DND-41 (cell line): Measurements from ENCODE around the gene OXCT1.

ENCODE experiments used
- EZH2 ChIP-seq: IDR thresholded peaks from 3 replicates; pipeline ENCODE4 v1.6.1; 2012; ENCODE audit warnings: borderline replicate concordance, low read depth, mild to moderate bottlenecking, moderate library complexity, low read length, inconsistent platforms; ENCODE audit not compliant: severe bottlenecking
- TF ChIP-seq, protein P1 (sequence below): IDR thresholded peaks from 2 replicates; pipeline ENCODE4 v1.5.1; 2012; ENCODE audit warnings: borderline replicate concordance, low read length, moderate library complexity, mild to moderate bottlenecking; ENCODE audit not compliant: poor library complexity, severe bottlenecking; ENCODE audit errors: extremely low read depth

DNA sequence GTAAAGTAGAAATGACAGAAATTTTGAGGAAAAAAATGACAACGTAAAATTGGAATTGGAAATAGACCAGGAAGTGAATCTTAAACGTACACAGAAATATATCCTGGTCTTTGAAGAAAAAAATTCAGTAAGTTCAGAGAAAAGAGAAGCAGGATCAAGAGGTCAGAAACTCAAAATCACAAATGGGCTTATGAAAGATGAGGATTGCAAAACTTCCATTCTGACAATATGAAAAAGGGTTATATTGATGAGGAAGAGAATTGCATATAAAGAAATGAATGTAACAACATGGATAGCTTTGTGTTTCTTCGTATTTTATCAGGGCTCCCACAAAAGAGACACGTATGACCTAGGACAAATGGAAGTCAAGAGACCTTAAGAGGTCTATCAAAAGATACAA, 58.1 kb downstream of the OXCT1 start:
- TF ChIP-seq, protein P1, sequence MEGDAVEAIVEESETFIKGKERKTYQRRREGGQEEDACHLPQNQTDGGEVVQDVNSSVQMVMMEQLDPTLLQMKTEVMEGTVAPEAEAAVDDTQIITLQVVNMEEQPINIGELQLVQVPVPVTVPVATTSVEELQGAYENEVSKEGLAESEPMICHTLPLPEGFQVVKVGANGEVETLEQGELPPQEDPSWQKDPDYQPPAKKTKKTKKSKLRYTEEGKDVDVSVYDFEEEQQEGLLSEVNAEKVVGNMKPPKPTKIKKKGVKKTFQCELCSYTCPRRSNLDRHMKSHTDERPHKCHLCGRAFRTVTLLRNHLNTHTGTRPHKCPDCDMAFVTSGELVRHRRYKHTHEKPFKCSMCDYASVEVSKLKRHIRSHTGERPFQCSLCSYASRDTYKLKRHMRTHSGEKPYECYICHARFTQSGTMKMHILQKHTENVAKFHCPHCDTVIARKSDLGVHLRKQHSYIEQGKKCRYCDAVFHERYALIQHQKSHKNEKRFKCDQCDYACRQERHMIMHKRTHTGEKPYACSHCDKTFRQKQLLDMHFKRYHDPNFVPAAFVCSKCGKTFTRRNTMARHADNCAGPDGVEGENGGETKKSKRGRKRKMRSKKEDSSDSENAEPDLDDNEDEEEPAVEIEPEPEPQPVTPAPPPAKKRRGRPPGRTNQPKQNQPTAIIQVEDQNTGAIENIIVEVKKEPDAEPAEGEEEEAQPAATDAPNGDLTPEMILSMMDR = no peak
- no peak for TF ChIP-seq EZH2
